Smooth muscle cell (in vitro differentiated cells): ENCODE measurements around the gene PLIN4. TPM values are rescaled to one million over a fixed set of nuclear protein-coding genes. Genes with fewer than 3 reads are reported as not detected.

Experiments
- DNase-seq: peaks from one replicate; lab custom pipeline; 2025; ENCODE audit not compliant: unreplicated experiment; lab: John Stamatoyannopoulos, UW
- H2AFZ ChIP-seq: fragments of 200-600 bp; sonication (generic); 2 replicates; pipeline ENCODE4 v1.6.0; 2016; ENCODE audit warnings: antibody characterized with exemption, low read depth, mild to moderate bottlenecking
- H3F3A ChIP-seq: fragments of 200-600 bp; sonication (generic); 2 replicates; pipeline ENCODE4 v1.6.0; 2017; ENCODE audit warnings: antibody characterized with exemption, low read depth
- H3K27ac ChIP-seq: fragments of 200-600 bp; sonication (generic); 2 replicates; pipeline ENCODE4 v1.5.1; 2016; ENCODE audit warnings: low read depth, mild to moderate bottlenecking
- H3K27me3 ChIP-seq: fragments of 200-600 bp; sonication (generic); 2 replicates; pipeline ENCODE4 v1.6.1; 2016; ENCODE audit warnings: low read depth, mild to moderate bottlenecking
- H3K36me3 ChIP-seq: fragments of 200-600 bp; sonication (generic); 2 replicates; pipeline ENCODE4 v1.5.1; 2016; ENCODE audit warnings: low read depth
- H3K4me1 ChIP-seq: fragments of 200-600 bp; sonication (generic); 2 replicates; pipeline ENCODE4 v1.5.1; 2016; ENCODE audit warnings: low read depth
- H3K4me2 ChIP-seq: fragments of 200-600 bp; sonication (generic); 2 replicates; pipeline ENCODE4 v1.6.0; 2016; ENCODE audit warnings: mild to moderate bottlenecking
- H3K4me3 ChIP-seq: fragments of 200-600 bp; sonication (generic); 2 replicates; pipeline ENCODE4 v1.5.1; 2016; ENCODE audit warnings: mild to moderate bottlenecking
- H3K79me2 ChIP-seq: fragments of 200-600 bp; sonication (generic); 2 replicates; pipeline ENCODE4 v1.6.0; 2016; ENCODE audit warnings: low read depth, mild to moderate bottlenecking
- H3K9ac ChIP-seq: fragments of 200-600 bp; sonication (generic); 2 replicates; pipeline ENCODE4 v1.6.0; 2016; ENCODE audit warnings: low read depth
- H3K9me3 ChIP-seq: fragments of 200-600 bp; sonication (generic); replicated peaks from 2 replicates; pipeline ENCODE4 v1.5.1; 2016; ENCODE audit warnings: low read depth
- H4K20me1 ChIP-seq: fragments of 200-600 bp; sonication (generic); 2 replicates; pipeline ENCODE4 v1.6.0; 2016; ENCODE audit warnings: low read depth
- WGBS: methylation state at CpG from one replicate; pipeline ENCODE4 v1.1.7; 2016; ENCODE audit warnings: low lambda C conversion rate; 5-methylcytosine and 5-hydroxymethylcytosine counted together
- polyA plus RNA-seq: library from polyadenylated mRNA; unstranded; fragments of >200 nt; fragmentation: Nextera tagmentation; extraction: Ambion mirVana; gene quantifications from 2 replicates; pipeline ENCODE4 v1.2.1, GENCODE V29; 2016
- total RNA-seq: library from RNA; depleted of rRNA; stranded (reverse); fragments of >200 nt; gene quantifications from 2 replicates; pipeline ENCODE4 v1.2.3, GENCODE V29; 2014
- TF ChIP-seq, protein P1 (sequence below): fragments of 200-600 bp; sonication (generic); IDR thresholded peaks from 2 replicates; pipeline ENCODE4 v1.5.1; 2017; ENCODE audit warnings: borderline replicate concordance, mild to moderate bottlenecking, antibody characterized with exemption; ENCODE audit not compliant: insufficient read depth, poor library complexity, severe bottlenecking

PLIN4 gene
- total and polyA plus RNA-seq, 2 experiments from 2014 or later = 0.23 TPM; not detected in 1

DNA sequence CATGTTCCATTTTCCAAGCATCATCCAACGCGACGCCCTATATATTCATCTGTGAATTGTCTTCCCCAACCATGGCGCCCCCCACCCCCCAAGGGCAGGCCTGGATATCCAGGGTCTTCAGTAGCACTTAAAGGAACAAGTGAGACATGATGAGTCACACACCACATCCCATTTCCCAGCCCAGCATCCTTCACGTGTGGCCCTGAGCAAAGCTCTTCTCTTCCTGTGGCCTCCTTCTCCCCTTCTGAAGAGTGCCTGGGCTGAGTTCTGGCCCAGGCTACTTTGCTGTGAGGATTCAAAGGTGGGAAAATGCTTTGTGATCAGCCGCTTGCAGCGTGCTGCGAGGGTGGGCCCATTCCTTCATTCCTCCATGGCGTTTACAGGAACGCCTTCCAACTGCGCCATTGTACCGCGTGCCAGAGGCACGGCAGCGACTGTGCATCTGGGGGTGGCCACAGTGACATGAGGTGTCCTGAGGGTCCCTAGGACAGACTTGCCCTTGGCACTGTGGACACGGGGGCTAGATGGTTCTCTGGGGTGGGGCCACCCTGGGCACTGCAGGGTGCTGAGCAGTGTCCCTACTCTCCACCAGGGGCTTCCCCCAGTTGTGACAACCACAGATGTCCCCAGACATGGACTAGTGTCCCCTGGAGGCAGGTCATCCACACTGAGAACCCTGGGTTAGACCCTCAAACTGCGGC, 11.7 kb downstream of the PLIN4 start:
- 84% methylated on average over 17 of the region's 17 CpGs for WGBS
- Histone ChIP-seq H4K20me1 (no peaks in the 10 kb centered on the region), H3K27me3 (no peaks in the 10 kb centered on the region), H3K9me3 (no peaks in the 10 kb centered on the region), H3K36me3 (no peaks in the 10 kb centered on the region), H3K27ac (peak overlapping the region; percentile 33), H2AFZ (no peak overlapping the region), H3F3A (peaks cover 6% of the 10 kb centered on the region), H3K4me1 (no peaks in the 10 kb centered on the region), H3K79me2 (no peaks in the 10 kb centered on the region), H3K4me2 (no peak overlapping the region), H3K4me3 (no peak overlapping the region), H3K9ac (no peak overlapping the region)
- no peak for DNase-seq
- TF ChIP-seq, protein P1, sequence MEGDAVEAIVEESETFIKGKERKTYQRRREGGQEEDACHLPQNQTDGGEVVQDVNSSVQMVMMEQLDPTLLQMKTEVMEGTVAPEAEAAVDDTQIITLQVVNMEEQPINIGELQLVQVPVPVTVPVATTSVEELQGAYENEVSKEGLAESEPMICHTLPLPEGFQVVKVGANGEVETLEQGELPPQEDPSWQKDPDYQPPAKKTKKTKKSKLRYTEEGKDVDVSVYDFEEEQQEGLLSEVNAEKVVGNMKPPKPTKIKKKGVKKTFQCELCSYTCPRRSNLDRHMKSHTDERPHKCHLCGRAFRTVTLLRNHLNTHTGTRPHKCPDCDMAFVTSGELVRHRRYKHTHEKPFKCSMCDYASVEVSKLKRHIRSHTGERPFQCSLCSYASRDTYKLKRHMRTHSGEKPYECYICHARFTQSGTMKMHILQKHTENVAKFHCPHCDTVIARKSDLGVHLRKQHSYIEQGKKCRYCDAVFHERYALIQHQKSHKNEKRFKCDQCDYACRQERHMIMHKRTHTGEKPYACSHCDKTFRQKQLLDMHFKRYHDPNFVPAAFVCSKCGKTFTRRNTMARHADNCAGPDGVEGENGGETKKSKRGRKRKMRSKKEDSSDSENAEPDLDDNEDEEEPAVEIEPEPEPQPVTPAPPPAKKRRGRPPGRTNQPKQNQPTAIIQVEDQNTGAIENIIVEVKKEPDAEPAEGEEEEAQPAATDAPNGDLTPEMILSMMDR = no peak

DNA sequence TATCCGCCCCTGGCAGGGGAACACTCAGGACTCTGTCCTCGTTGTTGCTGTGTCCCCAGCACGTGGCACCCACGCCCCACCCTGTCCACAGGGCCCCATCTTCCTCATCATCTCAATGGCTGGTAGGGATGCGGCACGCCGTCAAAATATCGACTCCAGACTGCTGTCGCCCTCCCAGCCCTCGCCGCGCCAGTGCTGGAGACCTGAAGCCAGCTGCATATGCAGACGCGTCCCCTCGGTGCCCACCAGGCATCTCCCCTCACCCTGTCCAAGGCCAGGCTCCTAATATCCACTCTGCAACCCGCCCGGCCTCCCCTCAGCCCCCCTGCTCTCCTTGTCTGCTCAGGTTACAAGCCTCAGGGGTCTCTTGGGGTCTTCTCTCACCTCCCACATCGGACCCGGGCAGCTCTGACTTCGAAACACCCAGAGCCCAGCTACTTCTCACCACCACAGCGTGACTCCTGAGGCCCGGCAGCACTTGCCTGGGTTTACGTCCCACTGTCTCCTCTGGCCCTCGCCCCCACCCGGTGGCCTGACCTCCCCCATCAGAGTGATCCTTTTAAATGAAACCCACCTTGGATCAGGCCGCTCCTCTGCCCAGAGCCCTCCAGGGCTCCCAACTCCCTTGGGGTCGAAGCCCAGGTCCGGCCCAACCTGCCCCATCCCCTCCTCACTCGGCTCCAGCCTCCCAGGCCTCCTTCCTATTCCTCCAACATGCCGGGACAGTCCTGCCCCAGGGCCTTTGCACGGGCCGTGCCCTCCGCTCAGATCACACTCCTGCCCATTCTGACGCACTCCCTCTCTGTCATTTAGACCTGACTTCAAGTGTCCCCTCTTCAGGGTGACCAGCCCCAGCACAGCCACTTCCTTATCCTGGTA, 12.5 kb downstream of the PLIN4 start:
- Histone ChIP-seq H3K36me3 (no peaks in the 10 kb centered on the region), H3K79me2 (no peaks in the 10 kb centered on the region), H3F3A (peaks cover 6% of the 10 kb centered on the region), H3K4me1 (no peaks in the 10 kb centered on the region), H4K20me1 (no peaks in the 10 kb centered on the region), H3K9me3 (no peaks in the 10 kb centered on the region), H3K27me3 (no peaks in the 10 kb centered on the region), H3K9ac (no peak overlapping the region), H2AFZ (no peak overlapping the region), H3K27ac (peak overlapping the region; percentile 33), H3K4me3 (no peak overlapping the region), H3K4me2 (no peak overlapping the region)
- WGBS = 98% methylated on average over 31 of the region's 34 CpGs
- DNase-seq = no peak
- TF ChIP-seq, protein P1 = no peak

DNA sequence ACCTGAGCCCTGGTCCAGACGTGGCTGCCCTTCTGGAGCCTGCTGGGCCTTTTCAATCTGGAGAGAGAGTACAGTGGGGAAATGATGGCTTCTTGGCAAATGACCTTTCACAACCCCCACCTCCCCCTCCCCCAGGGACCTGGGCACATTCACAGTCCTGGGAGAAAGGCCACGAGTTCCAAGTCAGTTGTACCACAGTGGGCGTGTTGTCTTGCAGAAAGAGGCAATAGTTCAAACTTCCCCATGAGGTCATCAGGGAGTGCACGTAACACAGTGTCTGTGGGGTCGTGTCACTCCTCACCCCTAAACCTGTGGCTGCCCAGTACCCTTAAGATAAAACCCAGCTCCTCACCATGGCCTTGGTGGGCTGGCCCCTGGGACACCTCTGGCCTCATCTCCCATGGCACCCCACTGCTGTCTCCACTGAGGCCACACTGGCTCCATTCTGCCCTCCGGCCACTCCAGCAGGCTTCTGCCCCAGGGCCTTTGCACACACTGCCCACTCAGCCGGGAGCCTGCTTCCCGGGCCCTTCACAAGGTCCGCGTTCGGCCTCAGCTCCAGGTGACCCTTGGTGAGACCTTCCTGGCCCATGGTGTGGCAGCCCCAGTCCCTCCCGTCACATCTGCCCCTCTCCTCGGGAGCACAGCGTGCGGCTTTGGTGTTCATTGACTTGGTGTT, 13.3 kb downstream of the PLIN4 start:
- no peaks in the 10 kb centered on the region for H3K4me1 ChIP-seq
- peaks cover 6% of the 10 kb centered on the region for H3F3A ChIP-seq
- H2AFZ ChIP-seq = no peak overlapping the region
- WGBS = 90% methylated on average over 14 of the region's 15 CpGs
- DNase-seq = no peak
- no peaks in the 10 kb centered on the region for H3K27me3 ChIP-seq
- no peaks in the 10 kb centered on the region for H4K20me1 ChIP-seq
- no peak overlapping the region for H3K9ac ChIP-seq
- H3K27ac ChIP-seq = no peak overlapping the region
- no peaks in the 10 kb centered on the region for H3K36me3 ChIP-seq
- no peaks in the 10 kb centered on the region for H3K9me3 ChIP-seq
- H3K4me3 ChIP-seq = no peak overlapping the region
- no peak overlapping the region for H3K4me2 ChIP-seq
- H3K79me2 ChIP-seq = no peaks in the 10 kb centered on the region
- TF ChIP-seq, protein P1 = no peak
